A673 (cell line): ENCODE data around the gene UST. TPM values are rescaled to one million over a fixed set of nuclear protein-coding genes. Genes with fewer than 3 reads are reported as not detected.

Experiments used
- BruUV-seq: library from RNA; stranded (reverse); fragments of 400-500 nt; replicated peaks from 2 replicates; lab custom pipeline; 2021; lab: Mats Ljungman, UMichigan
- CTCF ChIA-PET: fragments of 300-600 bp; sonication (Branson Sonifier 250); formaldehyde crosslinking; loops from one replicate; lab custom pipeline; 2022; ENCODE audit warnings: antibody characterized with exemption; lab: Charles Lee
- POLR2A ChIA-PET: fragments of 300-600 bp; sonication (Branson Sonifier 250); formaldehyde crosslinking; loops from one replicate; lab custom pipeline; 2022; ENCODE audit warnings: antibody characterized with exemption; ENCODE audit not compliant: low non-redundant PET; lab: Charles Lee
- DNase-seq: peaks from one replicate; pipeline ENCODE4 v3.0.0-alpha.2; 2015; ENCODE audit warnings: low spot score
- H3K27ac ChIP-seq: fragments of 200-600 bp; sonication (generic); 2 replicates; pipeline ENCODE4 v1.5.1; 2016; ENCODE audit warnings: mixed run types, low read depth, mild to moderate bottlenecking, mixed read lengths, antibody characterized with exemption, low read length; ENCODE audit not compliant: poor library complexity, severe bottlenecking
- H3K27me3 ChIP-seq: fragments of 200-600 bp; sonication (generic); replicated peaks from 2 replicates; pipeline ENCODE4 v1.6.1; 2017; ENCODE audit warnings: mixed run types, low read depth, mild to moderate bottlenecking, mixed read lengths, antibody characterized with exemption, low read length; ENCODE audit not compliant: insufficient read depth, poor library complexity
- H3K36me3 ChIP-seq: fragments of 200-600 bp; sonication (generic); 2 replicates; pipeline ENCODE4 v1.6.1; 2016; ENCODE audit warnings: mixed run types, mild to moderate bottlenecking, mixed read lengths, antibody characterized with exemption, low read length; ENCODE audit not compliant: insufficient read depth, poor library complexity, severe bottlenecking
- H3K4me1 ChIP-seq: fragments of 200-600 bp; sonication (generic); 2 replicates; pipeline ENCODE4 v1.6.1; 2017; ENCODE audit warnings: mixed run types, mild to moderate bottlenecking, mixed read lengths, antibody characterized with exemption, low read length; ENCODE audit not compliant: insufficient read depth, poor library complexity, severe bottlenecking
- H3K4me3 ChIP-seq: fragments of 200-600 bp; sonication (generic); 2 replicates; pipeline ENCODE4 v1.5.1; 2016; ENCODE audit warnings: low read depth, mixed run types, mild to moderate bottlenecking, mixed read lengths, low read length; ENCODE audit not compliant: poor library complexity, severe bottlenecking
- H3K9me3 ChIP-seq: fragments of 200-600 bp; sonication (generic); 2 replicates; pipeline ENCODE4 v1.6.1; 2016; ENCODE audit warnings: mixed run types, low read depth, mild to moderate bottlenecking, mixed read lengths, antibody characterized with exemption, low read length; ENCODE audit not compliant: poor library complexity, severe bottlenecking
- CTCF ChIP-seq: fragments of 300-800, 200-600 bp; sonication (generic); conservative IDR thresholded peaks from 2 replicates; pipeline ENCODE4 v1.5.1; 2017; ENCODE audit warnings: low read depth, mild to moderate bottlenecking, antibody characterized with exemption, low read length, moderate library complexity, mixed read lengths
- EZH2 ChIP-seq: fragments of 200-600 bp; sonication (generic); IDR thresholded peaks from 2 replicates; pipeline ENCODE4 v1.6.1; 2017; ENCODE audit warnings: borderline replicate concordance, low read depth, mild to moderate bottlenecking, mixed read lengths, antibody characterized with exemption, low read length; ENCODE audit not compliant: poor library complexity, severe bottlenecking
- intact Hi-C: fragments of 100-400 bp; cut with micrococcal nuclease; formaldehyde crosslinking; loops from one replicate; pipeline ENCODE4 v1.10.0; 2022; ENCODE audit not compliant: unreplicated experiment
- total RNA-seq: library from RNA; stranded (reverse); gene quantifications from 2 replicates; pipeline ENCODE4 v1.2.3, GENCODE V29; 2021

UST gene
- total RNA-seq, 1 experiment from 2014 or later, result 1.5 TPM

DNA sequence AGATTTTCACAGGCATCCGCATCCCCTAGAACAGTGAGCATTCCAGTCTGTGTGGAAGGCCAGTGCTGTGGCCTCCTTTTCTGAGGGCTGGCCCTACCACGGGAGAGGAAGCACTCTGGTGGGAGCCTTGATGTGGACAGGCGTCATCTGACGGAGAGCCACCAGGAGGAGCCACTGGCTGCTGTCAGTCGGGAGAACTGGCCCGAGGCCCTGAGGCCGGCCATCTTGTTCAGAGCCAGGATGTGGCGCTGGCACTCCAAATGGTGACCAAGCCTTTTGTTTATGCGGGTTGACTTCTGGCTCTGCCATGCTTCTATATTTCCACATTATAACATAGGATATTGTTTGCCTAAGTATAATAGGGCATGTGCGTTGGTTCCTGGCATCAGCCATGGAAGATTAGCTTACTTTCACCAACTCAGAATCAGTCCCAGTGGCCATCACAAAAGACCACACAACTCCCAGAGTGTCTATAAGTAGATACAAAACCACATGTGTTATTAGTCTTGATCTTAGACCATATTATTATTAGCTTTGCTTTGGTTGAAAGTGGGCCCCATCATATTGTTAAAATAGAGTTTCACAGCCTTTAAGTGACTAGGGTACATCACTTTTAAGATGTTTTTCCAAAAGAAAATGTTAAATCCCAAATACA lies 296.8 kb downstream of the UST start:
- POLR2A ChIA-PET, result no interaction called here
- no peak overlapping the region for H3K27ac ChIP-seq

DNA sequence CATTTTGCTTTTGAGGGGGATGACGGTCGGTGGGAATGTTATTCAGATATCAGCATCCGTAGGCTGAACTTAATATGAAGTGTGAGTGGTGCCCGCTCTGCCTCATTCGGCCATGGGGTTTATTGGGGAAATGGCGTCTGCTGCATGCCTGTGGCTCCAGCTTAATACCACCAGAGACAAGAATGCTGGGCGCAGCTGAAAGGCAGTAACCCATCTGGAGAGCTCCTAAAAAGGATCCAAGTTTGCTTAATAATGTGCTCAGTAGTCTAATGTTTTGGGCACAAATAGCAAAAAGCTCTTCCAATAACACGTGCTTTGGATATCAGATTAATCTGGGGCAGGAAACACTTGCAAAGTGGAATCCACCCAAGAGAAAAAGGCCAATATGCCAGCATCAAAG lies 297.7 kb downstream of the UST start:
- no peaks in the 10 kb centered on the region for H3K27me3 ChIP-seq
- H3K4me3 ChIP-seq, result no peak overlapping the region
- H3K27ac ChIP-seq, result no peak overlapping the region
- ChIA-PET CTCF (no interaction called here), POLR2A (no interaction called here)
- intact Hi-C loops, result no loop called here
- BruUV-seq, result no TSS peak
- DNase-seq, result no peak
- no peaks in the 10 kb centered on the region for H3K36me3 ChIP-seq
- TF ChIP-seq CTCF (no peak), EZH2 (no peak)
- H3K4me1 ChIP-seq, result no peaks in the 10 kb centered on the region
- H3K9me3 ChIP-seq, result peaks cover 2% of the 10 kb centered on the region

More for the DNA sequence above, 296.8 kb downstream of the UST start:
- no TSS peak for BruUV-seq
- DNase-seq, result peak; percentile 60
- Histone ChIP-seq H3K4me3 (no peak overlapping the region), H3K4me1 (no peaks in the 10 kb centered on the region), H3K27me3 (no peaks in the 10 kb centered on the region), H3K9me3 (peaks cover 2% of the 10 kb centered on the region), H3K36me3 (no peaks in the 10 kb centered on the region)
- TF ChIP-seq CTCF (peak; percentile 61), EZH2 (no peak)
- CTCF ChIA-PET, result interaction anchor here (0.8 kb wide), 1 partner anchor 388 kb away, joined by 5 read pairs; no protein-coding TSS in a partner anchor
- intact Hi-C loops, result no loop called here

GRCh38 chr6:149045404-149045803 lies 298.6 kb downstream of the UST start:
- no peak overlapping the region for H3K27ac ChIP-seq
- intact Hi-C loops, result no loop called here
- POLR2A ChIA-PET, result no interaction called here
- H3K27me3 ChIP-seq, result no peaks in the 10 kb centered on the region
- peak; percentile 21 for DNase-seq
- H3K4me3 ChIP-seq, result no peak overlapping the region
- BruUV-seq, result no TSS peak
- no peaks in the 10 kb centered on the region for H3K36me3 ChIP-seq
- CTCF ChIA-PET, result interaction anchor here (1.5 kb wide), 1 partner anchor 386 kb away, joined by 7 read pairs; no protein-coding TSS in a partner anchor
- TF ChIP-seq EZH2 (no peak), CTCF (no peak)
- no peaks in the 10 kb centered on the region for H3K4me1 ChIP-seq
- H3K9me3 ChIP-seq, result peaks cover 2% of the 10 kb centered on the region
